Measurements from ENCODE around the gene HAUS3. TPM values are rescaled to one million over a fixed set of nuclear protein-coding genes. Genes with fewer than 3 reads are reported as not detected.
"Not testable (repeated sequence)": the region's sequence is repeated elsewhere in the genome, so short reads cannot be mapped to it uniquely, and the experiment has no call there.

HAUS3 gene
- total RNA-seq, 1 donor from 2014 or later = 13.0 TPM

DNA sequence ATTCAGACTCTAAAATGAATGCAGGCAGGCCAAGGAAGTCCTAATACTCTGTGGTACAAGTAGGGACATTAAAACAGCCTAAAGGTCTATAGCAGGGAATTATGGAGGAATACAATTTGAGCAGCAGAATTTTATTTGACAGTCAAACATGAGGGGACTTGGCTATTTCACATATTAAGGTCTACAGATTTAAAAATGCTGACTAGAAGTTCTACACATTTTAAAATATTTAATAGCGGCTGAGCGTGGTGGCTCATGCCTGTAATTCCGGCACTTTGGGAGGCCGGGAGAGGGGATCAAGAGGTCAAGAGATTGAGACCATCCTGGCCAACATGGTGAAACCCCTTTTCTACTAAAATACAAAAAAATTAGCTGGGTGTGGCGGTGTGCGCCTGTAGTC is 10.8 kb downstream of the HAUS3 start:
- TF ChIP-seq, protein P1, sequence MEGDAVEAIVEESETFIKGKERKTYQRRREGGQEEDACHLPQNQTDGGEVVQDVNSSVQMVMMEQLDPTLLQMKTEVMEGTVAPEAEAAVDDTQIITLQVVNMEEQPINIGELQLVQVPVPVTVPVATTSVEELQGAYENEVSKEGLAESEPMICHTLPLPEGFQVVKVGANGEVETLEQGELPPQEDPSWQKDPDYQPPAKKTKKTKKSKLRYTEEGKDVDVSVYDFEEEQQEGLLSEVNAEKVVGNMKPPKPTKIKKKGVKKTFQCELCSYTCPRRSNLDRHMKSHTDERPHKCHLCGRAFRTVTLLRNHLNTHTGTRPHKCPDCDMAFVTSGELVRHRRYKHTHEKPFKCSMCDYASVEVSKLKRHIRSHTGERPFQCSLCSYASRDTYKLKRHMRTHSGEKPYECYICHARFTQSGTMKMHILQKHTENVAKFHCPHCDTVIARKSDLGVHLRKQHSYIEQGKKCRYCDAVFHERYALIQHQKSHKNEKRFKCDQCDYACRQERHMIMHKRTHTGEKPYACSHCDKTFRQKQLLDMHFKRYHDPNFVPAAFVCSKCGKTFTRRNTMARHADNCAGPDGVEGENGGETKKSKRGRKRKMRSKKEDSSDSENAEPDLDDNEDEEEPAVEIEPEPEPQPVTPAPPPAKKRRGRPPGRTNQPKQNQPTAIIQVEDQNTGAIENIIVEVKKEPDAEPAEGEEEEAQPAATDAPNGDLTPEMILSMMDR (IDR thresholded peaks at IDR 0.05) = no peak
- no peaks in the 10 kb centered on the region for H3K4me1 ChIP-seq
- ATAC-seq = no peak
- no peaks in the 10 kb centered on the region for H3K9me3 ChIP-seq
- no peak for DNase-seq
- H3K36me3 ChIP-seq = peaks cover 29% of the 10 kb centered on the region
- H3K27ac ChIP-seq = no peak overlapping the region
- H3K4me3 ChIP-seq = no peak overlapping the region
- intact Hi-C loops (cut with DNase I) = loop anchor here (10.0 kb wide), 1 partner anchor 194 kb away; no protein-coding TSS in a partner anchor
- no peaks in the 10 kb centered on the region for H3K27me3 ChIP-seq

GRCh38 chr4:2226261-2226660 is 15.7 kb downstream of the HAUS3 start:
- no peak overlapping the region for H3K4me3 ChIP-seq
- H3K36me3 ChIP-seq = peaks cover 16% of the 10 kb centered on the region
- DNase-seq = no peak
- TF ChIP-seq, protein P1 (IDR thresholded peaks at IDR 0.05) = no peak
- no peak overlapping the region for H3K27ac ChIP-seq
- intact Hi-C loops (cut with DNase I) = no loop called here
- no peaks in the 10 kb centered on the region for H3K4me1 ChIP-seq
- no peaks in the 10 kb centered on the region for H3K27me3 ChIP-seq
- no peaks in the 10 kb centered on the region for H3K9me3 ChIP-seq
- no peak for ATAC-seq

DNA sequence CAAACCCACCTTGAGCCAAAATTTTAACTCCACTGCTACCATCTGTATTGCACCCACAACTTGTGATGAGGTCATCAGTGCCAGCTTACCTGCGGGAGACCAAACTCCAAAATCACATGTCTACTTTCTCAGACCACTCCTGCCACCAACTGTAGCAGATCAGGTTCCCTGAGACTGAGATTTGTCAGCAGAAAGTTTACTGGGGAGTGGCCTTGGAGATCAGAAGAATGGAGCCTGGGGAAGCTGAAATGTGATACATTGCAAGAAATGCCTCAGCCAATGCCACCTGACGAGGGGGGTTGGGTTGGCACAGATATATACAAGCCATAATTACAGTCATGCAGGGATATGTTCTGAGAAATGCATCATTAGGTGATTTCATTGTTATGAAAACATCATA is 19.1 kb downstream of the HAUS3 start:
- intact Hi-C loops (cut with DNase I) = no loop called here
- Histone ChIP-seq H3K4me3 (no peak overlapping the region), H3K9me3 (no peaks in the 10 kb centered on the region), H3K4me1 (peaks cover 5% of the 10 kb centered on the region), H3K27ac (no peak overlapping the region), H3K36me3 (peaks cover 7% of the 10 kb centered on the region), H3K27me3 (no peaks in the 10 kb centered on the region)
- no peak for DNase-seq
- ATAC-seq = no peak
- TF ChIP-seq, protein P1 (IDR thresholded peaks at IDR 0.05) = no peak

- H3K27me3 ChIP-seq; intact Hi-C loops (cut with DNase I); H3K9me3 ChIP-seq; DNase-seq; H3K36me3 ChIP-seq; H3K4me1 ChIP-seq; H3K27ac ChIP-seq; H3K4me3 ChIP-seq; ATAC-seq: not testable (repeated sequence)
Observed at GRCh38 chr4:2221378-2221777, 20.5 kb downstream of the HAUS3 start.

DNA sequence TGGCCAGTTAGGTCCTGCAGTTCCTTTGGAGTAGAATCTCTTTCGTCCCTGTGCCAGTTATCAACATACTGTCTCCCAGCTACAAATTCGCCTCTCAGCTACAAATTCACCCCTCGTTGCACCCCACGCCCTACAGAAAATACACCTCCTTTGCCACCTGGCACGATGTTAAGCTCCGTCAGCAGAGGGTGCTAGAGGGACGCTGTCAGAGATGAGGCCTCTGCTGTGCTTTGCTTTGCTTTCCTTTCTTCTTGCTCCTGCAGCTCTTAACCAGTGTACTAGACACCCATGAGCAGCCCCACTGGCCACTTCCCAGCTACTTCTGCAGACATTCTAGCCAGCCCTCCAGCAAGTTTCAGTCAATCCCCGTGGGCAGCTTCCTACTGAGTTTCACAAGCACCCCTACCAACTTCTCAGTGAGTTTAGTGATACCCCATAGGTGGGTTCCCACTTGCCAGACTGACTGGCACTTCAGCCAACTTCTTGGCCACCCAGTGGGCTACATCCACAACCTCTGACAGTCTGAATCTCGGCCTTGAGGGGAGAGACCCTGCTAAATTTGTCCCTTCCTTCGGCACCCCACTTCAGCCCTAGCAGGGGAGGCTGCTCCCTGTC is 21.8 kb downstream of the HAUS3 start:
- Histone ChIP-seq H3K9me3 (no peaks in the 10 kb centered on the region), H3K4me3 (no peak overlapping the region), H3K27ac (no peak overlapping the region), H3K27me3 (no peaks in the 10 kb centered on the region), H3K4me1 (peaks cover 5% of the 10 kb centered on the region), H3K36me3 (no peaks in the 10 kb centered on the region)
- DNase-seq = peak; percentile 78
- peak; percentile 95 for ATAC-seq
- TF ChIP-seq, protein P1 (IDR thresholded peaks at IDR 0.05) = peak; percentile 84
- intact Hi-C loops (cut with DNase I) = no loop called here

GRCh38 chr4:2219233-2219760 is 22.6 kb downstream of the HAUS3 start:
- ATAC-seq = no peak
- no peak overlapping the region for H3K4me3 ChIP-seq
- no peak overlapping the region for H3K27ac ChIP-seq
- intact Hi-C loops (cut with DNase I) = no loop called here
- H3K27me3 ChIP-seq = no peaks in the 10 kb centered on the region
- TF ChIP-seq, protein P1 (IDR thresholded peaks at IDR 0.05) = no peak
- H3K36me3 ChIP-seq = no peaks in the 10 kb centered on the region
- no peaks in the 10 kb centered on the region for H3K9me3 ChIP-seq
- DNase-seq = no peak
- H3K4me1 ChIP-seq = peaks cover 5% of the 10 kb centered on the region

Data from upper lobe of right lung (tissue), 1 donor.